Kidney (tissue), 14 donors: ENCODE data around the gene BOK. TPM values are rescaled to one million over a fixed set of nuclear protein-coding genes. Genes with fewer than 3 reads are reported as not detected.

Source experiments
- DNase-seq, 5 donors: peaks; one replicate each; pipeline ENCODE4 v3.0.0-alpha.2; 2013 to 2020
- FAIRE-seq: peaks from 2 replicates; lab custom pipeline; 2012; peaks lifted over from hg19 to GRCh38; lab: Jason Lieb, UNC
- H3K27ac ChIP-seq, 2 donors: one replicate each; pipeline ENCODE4 v1.7.0; 2013; ENCODE audit warnings: low read depth in 2 of 2, low read length in 2 of 2, inconsistent platforms in 1 of 2
- H3K27me3 ChIP-seq: one replicate; pipeline ENCODE4 v1.7.1; 2013; ENCODE audit warnings: low read length, inconsistent platforms; ENCODE audit not compliant: control insufficient read depth, insufficient read depth
- H3K36me3 ChIP-seq, 3 donors: one replicate each; pipeline versions ENCODE4 v1.7.0 to v1.7.1; 2013; ENCODE audit warnings: low read length in 3 of 3, control low read depth in 1 of 3, inconsistent platforms in 1 of 3; ENCODE audit not compliant: insufficient read depth in 3 of 3, control insufficient read depth in 2 of 3
- H3K4me1 ChIP-seq, 3 donors: one replicate each; pipeline versions ENCODE4 v1.7.0 to v1.7.1; 2013; ENCODE audit warnings: low read length in 3 of 3, inconsistent platforms in 1 of 3, low read depth in 1 of 3; ENCODE audit not compliant: control insufficient read depth in 2 of 3, insufficient read depth in 2 of 3
- H3K4me3 ChIP-seq, 3 donors: one replicate each; pipeline versions ENCODE4 v1.7.0 to v1.8.1; 2013; ENCODE audit warnings: low read length in 3 of 3, control low read depth in 1 of 3, inconsistent platforms in 1 of 3
- H3K9ac ChIP-seq, 3 donors: one replicate each; pipeline versions ENCODE4 v1.7.0 to v1.7.1; 2013; ENCODE audit warnings: low read length in 3 of 3, control low read depth in 1 of 3, inconsistent platforms in 1 of 3
- H3K9me3 ChIP-seq, 3 donors: one replicate each; pipeline versions ENCODE4 v1.7.0 to v1.7.1; 2013; ENCODE audit warnings: low read length in 3 of 3, control low read depth in 1 of 3, inconsistent platforms in 1 of 3; ENCODE audit not compliant: control insufficient read depth in 2 of 3, insufficient read depth in 1 of 3
- CTCF ChIP-seq: IDR thresholded peaks from 3 replicates; pipeline ENCODE4 v1.5.1; 2012; ENCODE audit warnings: mild to moderate bottlenecking, moderate library complexity, borderline replicate concordance; ENCODE audit not compliant: insufficient read depth; ENCODE audit errors: extremely low read depth
- intact Hi-C: fragments of 100-400 bp; cut with DNase I; formaldehyde crosslinking; loops from one replicate; pipeline ENCODE4 v1.11.1; 2022
- polyA plus RNA-seq: library from polyadenylated mRNA; stranded (reverse); fragments of 350-450 nt; fragmentation: Illumina TruSeq; extraction: RNeasy Lipid Tissue Mini Kit (QIAGEN cat#74804); gene quantifications from one replicate; pipeline ENCODE4 v1.2.3, GENCODE V29; 2014; ENCODE audit warnings: low read depth, low replicate concordance; ENCODE audit not compliant: insufficient read depth
- total RNA-seq: library from RNA; stranded (reverse); fragmentation: NEBNext Ultra II Directional; extraction: Animal tissue kit (Norgen Biotek cat#: 25700); gene quantifications from one replicate; pipeline ENCODE4 v1.2.1, GENCODE V29; 2021
- donor health status: control.
- donor health status: control.
- donor health status: control.
- donor health status: control.
- donor health status: control.
- donor health status: DM: yes; HTN: yes; CAD: no.
- donor health status: Normal renal cell carcinoma (clear cell type).

BOK gene
- total and polyA plus RNA-seq, 2 donors from 2014 or later = 22.9 to 28.8 TPM

- peaks cover 0 to 26% (median 19%) of the 10 kb centered on the region in 3 donors for H3K36me3 ChIP-seq
- no peak overlapping the region for H3K27ac ChIP-seq
- intact Hi-C loops = no loop called here
- H3K9ac ChIP-seq = no peak overlapping the region
- H3K4me1 ChIP-seq = no peaks in the 10 kb centered on the region
- H3K9me3 ChIP-seq = no peaks in the 10 kb centered on the region
- no peaks in the 10 kb centered on the region for H3K27me3 ChIP-seq
- TF ChIP-seq CTCF = no peak
- no peak for DNase-seq
- H3K4me3 ChIP-seq = no peak overlapping the region
- FAIRE-seq = no peak
These were observed 41.1 kb downstream of the BOK start for GRCh38 chr2:241599615-241600014.

- H3K9ac ChIP-seq = no peak overlapping the region
- H3K36me3 ChIP-seq = peaks cover 0 to 37% (median 25%) of the 10 kb centered on the region in 3 donors
- H3K4me3 ChIP-seq = no peak overlapping the region
- H3K27me3 ChIP-seq = no peaks in the 10 kb centered on the region
- no peak for FAIRE-seq
- intact Hi-C loops = no loop called here
- no peaks in the 10 kb centered on the region for H3K4me1 ChIP-seq
- no peak overlapping the region for H3K27ac ChIP-seq
- no peak for TF ChIP-seq CTCF
- no peak for DNase-seq
- H3K9me3 ChIP-seq = no peaks in the 10 kb centered on the region
These were observed 43.3 kb downstream of the BOK start for GRCh38 chr2:241601841-241602240.

GRCh38 chr2:241602720-241603119 is 44.2 kb downstream of the BOK start:
- Histone ChIP-seq H3K9me3 (no peaks in the 10 kb centered on the region), H3K4me1 (no peaks in the 10 kb centered on the region), H3K27me3 (no peaks in the 10 kb centered on the region), H3K4me3 (no peak overlapping the region), H3K36me3 (peaks cover 0 to 37% (median 23%) of the 10 kb centered on the region in 3 donors), H3K9ac (no peak overlapping the region), H3K27ac (no peak overlapping the region)
- DNase-seq (peak in 1 of 5 donors; percentile 66), FAIRE-seq (no peak)
- TF ChIP-seq CTCF = no peak
- intact Hi-C loops = no loop called here

GRCh38 chr2:241603686-241604085 is 45.1 kb downstream of the BOK start:
- Histone ChIP-seq H3K9ac (no peak overlapping the region), H3K4me1 (no peaks in the 10 kb centered on the region), H3K27me3 (no peaks in the 10 kb centered on the region), H3K36me3 (peaks cover 0 to 34% (median 23%) of the 10 kb centered on the region in 3 donors), H3K4me3 (no peak overlapping the region), H3K9me3 (no peaks in the 10 kb centered on the region), H3K27ac (no peak overlapping the region)
- DNase-seq (no peak), FAIRE-seq (no peak)
- intact Hi-C loops = no loop called here
- TF ChIP-seq CTCF = no peak
